HuH-7 (cell line): Measurements from ENCODE around the gene SPSB4.

Experiments used
- DNase-seq: peaks from one replicate; pipeline ENCODE4 v3.0.0; 2011; ENCODE audit warnings: low spot score

Gene SPSB4

DNA sequence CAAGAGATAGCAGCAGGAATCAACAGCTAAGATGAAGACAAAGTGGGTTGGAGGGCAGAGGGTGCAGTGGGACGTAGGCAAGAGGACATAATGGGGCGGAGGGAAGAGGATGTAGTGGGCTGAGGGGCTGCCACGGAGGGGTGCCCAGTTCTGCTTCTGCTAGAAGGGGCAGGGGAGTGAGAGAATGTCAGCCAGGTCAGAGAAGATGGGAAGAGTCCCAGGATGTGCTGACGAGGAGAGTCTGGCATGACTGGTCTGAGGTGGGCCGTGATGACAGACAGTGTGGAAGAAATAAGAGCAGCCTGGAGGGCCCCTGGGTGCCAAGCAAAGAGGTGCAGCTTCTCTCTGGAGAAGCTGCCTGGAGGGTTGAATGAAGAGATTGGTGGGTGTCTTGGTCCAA, 4.0 kb downstream of the SPSB4 start:
- DNase-seq: no peak

- DNase-seq: no peak
Observed at GRCh38 chr3:141055536-141056445, 4.6 kb downstream of the SPSB4 start.

GRCh38 chr3:141056751-141057171, 5.6 kb downstream of the SPSB4 start:
- DNase-seq: no peak

DNA sequence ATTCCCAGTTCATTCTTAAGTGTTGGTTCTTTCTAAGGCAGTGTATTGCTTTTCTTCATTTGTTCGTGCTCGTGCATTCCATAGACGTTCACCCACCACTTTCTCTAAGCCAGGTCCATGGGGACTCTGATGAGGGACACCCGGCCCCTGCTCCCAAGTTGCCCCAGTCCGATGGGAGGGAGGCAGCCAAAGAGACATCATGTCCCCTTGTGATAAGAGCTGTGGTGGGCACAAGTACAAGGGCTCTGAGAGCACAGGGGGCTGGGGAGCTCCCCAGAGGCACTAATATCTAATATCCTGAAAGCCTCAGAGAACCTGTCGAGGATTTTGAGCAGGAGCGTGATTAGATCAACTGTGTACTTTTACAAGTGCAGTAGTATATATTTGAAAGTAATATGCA, 6.3 kb downstream of the SPSB4 start:
- no peak for DNase-seq

DNA sequence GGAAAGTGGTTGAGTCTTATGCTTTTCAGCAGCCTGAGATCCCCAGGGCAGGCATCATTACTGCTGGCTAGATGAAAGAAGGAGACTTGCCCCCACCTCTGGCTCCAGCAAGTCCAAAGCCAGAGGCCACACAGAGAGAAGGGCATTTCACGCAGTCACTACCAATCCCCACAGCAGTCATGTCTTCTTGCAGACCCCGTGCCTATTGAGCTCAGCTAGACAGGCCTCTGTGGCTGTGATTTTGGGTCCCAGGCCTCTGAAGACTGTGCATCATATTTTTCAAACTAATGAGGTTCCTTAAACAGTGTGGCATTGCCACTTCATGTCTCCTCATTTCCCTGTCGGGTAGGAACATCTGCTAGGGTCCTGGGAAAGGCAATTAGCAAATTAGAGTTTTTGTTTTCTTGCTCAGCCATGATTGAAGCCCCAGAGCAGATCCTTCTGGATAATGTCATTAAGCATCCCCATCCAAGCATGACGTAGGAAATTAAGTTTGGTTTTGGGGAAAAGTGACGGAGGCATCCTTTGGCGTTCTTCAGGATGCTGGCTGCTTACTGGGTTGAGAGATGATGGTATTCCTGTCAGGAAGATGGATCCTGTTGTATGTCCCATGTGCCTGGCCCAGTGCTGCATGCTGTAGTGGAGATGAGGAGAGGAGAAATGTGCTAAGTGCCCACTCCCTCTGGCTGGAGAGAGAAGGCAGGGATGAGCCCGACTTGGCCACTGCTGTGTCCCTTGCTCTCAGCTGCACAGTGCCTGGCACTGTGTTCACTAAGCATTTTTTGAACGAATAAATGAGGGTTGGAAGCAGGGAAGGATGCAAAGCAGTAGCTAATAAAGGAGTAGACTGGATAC, 7.0 kb downstream of the SPSB4 start:
- no peak for DNase-seq

- no peak for DNase-seq
Observed at GRCh38 chr3:141058996-141059395, 7.8 kb downstream of the SPSB4 start.

DNA sequence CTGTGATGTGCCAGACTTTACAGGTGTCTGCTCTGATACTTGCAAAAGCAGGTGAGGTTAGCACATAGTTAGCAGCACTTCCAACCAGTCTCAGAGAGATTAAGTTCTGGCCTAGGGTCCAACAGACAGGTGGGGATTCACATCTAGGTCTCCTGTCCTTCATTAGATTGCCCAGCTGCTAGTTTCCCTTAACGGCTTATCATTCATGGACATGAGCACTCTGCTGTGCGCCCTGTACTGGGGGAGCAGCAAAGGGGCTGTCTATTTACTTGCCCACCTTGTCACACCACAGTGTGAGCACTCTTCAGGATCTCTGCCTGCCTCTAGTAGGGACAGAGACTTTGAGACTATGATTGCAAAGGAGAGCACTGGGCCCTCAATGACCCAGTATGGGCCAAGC, 8.7 kb downstream of the SPSB4 start:
- DNase-seq: no peak

DNA sequence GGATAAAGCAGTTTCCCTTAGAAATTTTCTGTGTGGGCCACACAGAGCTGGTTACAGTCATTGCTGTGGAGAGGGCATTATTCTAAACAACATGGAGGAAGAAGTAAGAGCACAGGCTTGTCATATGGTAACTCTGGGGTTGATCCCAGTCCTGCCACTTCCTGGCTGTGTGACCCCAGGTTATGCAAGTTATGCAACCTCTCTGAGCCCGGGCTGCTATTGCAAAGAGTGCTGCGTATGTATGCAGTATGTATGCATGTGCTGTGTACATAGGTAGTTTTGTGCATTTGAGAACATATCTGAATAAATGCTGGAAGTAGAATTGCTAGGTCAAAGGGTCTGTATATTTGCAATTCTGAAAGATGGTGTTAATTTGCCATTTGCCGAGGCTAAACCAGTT, 9.2 kb downstream of the SPSB4 start:
- no peak for DNase-seq

DNA sequence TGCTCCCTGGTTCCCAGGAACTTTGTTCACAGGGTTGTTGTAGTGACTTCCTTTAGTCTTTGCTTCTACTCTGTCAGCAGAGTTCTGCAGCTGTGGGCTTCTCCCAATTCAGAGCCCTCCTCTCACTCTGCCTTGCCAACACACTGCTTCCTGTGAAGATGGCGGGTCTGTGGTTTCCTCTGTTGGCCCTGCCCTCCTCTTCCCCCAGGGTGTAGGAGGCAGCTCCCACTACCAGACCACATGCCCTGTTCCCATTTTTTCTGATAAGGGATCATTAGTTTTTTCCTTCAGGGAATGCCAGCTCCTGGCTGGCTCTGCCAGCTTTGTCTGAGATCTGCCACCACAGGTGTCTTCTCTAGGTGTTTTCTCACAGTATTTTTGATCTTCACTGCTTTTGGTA, 12.7 kb downstream of the SPSB4 start:
- no peak for DNase-seq

GRCh38 chr3:141064255-141064926, 13.2 kb downstream of the SPSB4 start:
- no peak for DNase-seq

DNA sequence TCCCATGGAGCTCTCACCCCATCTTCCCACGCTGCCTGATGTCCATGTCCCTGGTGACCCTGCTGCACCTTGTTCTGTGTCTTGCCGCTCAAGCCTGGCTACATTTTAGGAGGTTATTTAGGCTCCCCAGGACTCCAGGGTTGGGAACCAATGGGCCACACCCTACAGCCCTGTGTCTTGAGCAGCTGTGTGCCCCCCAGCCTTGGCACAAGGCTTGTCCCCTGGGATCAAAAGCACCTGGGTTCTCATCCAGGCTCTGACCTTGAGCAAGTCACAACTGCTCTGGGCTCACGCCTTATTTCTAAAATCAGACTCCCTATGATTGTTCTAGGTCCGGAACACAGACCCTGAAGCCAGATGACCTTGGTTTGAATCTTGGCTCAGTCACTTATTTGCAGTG, 14.1 kb downstream of the SPSB4 start:
- DNase-seq: no peak

- DNase-seq: no peak
Observed at GRCh38 chr3:141065841-141066805, 15.0 kb downstream of the SPSB4 start.

GRCh38 chr3:141067206-141067974, 16.2 kb downstream of the SPSB4 start:
- no peak for DNase-seq

DNA sequence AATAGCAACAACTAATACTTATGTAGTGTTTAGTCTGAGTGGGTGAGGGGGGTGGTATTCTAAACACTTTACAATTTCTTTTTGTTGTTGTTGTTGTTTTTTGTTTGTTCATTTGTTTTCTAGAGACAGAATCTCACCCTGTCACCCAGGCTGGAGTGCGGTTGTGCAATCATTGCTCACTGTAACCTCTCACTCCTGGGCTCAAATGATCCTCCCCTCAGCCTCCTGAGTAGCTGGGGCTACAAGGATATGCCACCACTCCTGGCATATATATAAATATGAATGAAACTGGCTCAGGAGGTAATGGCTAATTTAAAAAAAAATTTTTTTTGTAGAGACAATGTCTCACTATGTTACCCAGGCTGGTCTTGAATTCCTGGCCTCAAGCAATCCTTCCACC, 19.1 kb downstream of the SPSB4 start:
- no peak for DNase-seq

- DNase-seq: no peak
Observed at GRCh38 chr3:141070727-141071357, 19.7 kb downstream of the SPSB4 start.

DNA sequence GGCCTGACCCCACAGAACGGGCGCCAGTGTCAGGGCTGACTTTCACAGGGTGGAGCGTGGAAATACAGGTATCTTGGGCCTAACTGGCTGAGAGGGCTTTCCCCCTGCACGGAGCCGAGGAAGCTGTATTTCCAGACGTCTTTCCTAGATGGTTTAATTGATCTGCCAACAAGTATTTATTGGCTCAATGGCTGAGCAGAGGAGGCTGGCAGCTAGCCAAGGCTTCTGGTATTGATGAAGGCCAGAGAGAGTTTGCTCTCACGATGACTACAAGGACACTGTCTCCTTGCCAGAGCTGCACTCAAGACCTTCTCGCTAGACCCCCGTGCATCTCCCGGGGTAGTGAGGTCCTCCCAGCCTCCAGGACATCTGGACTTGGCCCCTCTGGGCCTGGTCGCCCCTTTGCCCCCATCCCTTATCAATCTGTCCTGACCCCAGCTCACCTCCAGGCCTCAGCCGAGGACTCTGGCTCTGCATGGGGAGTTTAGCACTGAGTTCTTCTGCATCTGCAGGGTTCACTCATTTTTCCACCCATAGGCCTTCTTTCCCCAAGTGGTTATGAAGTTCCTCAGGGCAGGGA, 20.6 kb downstream of the SPSB4 start:
- no peak for DNase-seq

GRCh38 chr3:141072950-141073349, 21.8 kb downstream of the SPSB4 start:
- DNase-seq: no peak

- no peak for DNase-seq
Observed at GRCh38 chr3:141073580-141073979, 22.4 kb downstream of the SPSB4 start.

DNA sequence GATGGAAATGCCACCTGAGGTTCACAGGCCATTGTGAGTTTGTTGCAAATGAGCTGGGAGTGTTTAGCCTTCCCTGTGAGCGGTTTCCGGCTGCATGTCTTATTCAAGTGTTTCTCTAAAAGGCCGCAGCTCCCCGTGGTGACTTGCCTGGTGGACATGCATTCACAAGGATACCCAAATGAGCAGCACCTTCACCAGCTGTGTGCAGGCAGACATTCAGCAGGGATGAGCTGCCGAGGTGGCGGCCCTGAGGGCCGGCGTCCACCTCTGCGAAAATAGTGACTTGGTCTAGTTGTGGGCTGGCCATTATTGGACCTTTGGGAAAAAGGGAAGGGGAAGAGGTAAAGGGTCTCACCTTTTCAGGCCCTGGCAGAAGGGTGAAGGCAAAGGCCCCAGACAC, 23.4 kb downstream of the SPSB4 start:
- DNase-seq: no peak
